WTC11 (cell line): ENCODE results near the gene NRN1L.

Source experiments
- ATF1 ChIP-seq: sonication (generic); formaldehyde crosslinking; IDR thresholded peaks from 2 replicates; pipeline ENCODE4 v1.8.1; 2023; ENCODE audit warnings: mild to moderate bottlenecking, moderate library complexity, missing genetic modification reagents
- CREB1 ChIP-seq: sonication (generic); formaldehyde crosslinking; IDR thresholded peaks from 2 replicates; pipeline ENCODE4 v1.8.0; 2023; ENCODE audit warnings: mild to moderate bottlenecking, missing genetic modification reagents
- ETV6 ChIP-seq: sonication (generic); formaldehyde crosslinking; IDR thresholded peaks from 2 replicates; pipeline ENCODE4 v1.8.1; 2022; ENCODE audit warnings: mild to moderate bottlenecking, missing genetic modification reagents
- FOXP1 ChIP-seq: sonication (generic); formaldehyde crosslinking; IDR thresholded peaks from 2 replicates; pipeline ENCODE4 v1.8.0; 2022; ENCODE audit warnings: missing genetic modification reagents, mild to moderate bottlenecking, moderate library complexity, borderline replicate concordance
- HMGA2 ChIP-seq: fragments of 250-450 bp; sonication (Bioruptor Pico); IDR thresholded peaks from 2 replicates; pipeline ENCODE4 v1.4.0; 2021; ENCODE audit warnings: mild to moderate bottlenecking, moderate library complexity
- JUN ChIP-seq: sonication (generic); formaldehyde crosslinking; IDR thresholded peaks from 2 replicates; pipeline ENCODE4 v1.8.0; 2023; ENCODE audit warnings: mild to moderate bottlenecking, missing genetic modification reagents
- NR2C2 ChIP-seq: sonication (generic); formaldehyde crosslinking; IDR thresholded peaks from 2 replicates; pipeline ENCODE4 v1.8.0; 2022; ENCODE audit warnings: mild to moderate bottlenecking, missing genetic modification reagents
- SMAD4 ChIP-seq: sonication (generic); formaldehyde crosslinking; IDR thresholded peaks from 2 replicates; pipeline ENCODE4 v1.8.0; 2022; ENCODE audit warnings: mild to moderate bottlenecking, missing genetic modification reagents
- TEAD1 ChIP-seq: sonication (generic); formaldehyde crosslinking; IDR thresholded peaks from 2 replicates; pipeline ENCODE4 v1.8.0; 2022; ENCODE audit warnings: mild to moderate bottlenecking, missing genetic modification reagents
- ZNF416 ChIP-seq: fragments of 250-450 bp; sonication (Bioruptor Pico); IDR thresholded peaks from 2 replicates; pipeline ENCODE4 v1.9.0; 2021; ENCODE audit warnings: mild to moderate bottlenecking, inconsistent platforms
- TF ChIP-seq, protein P1 (sequence below): fragments of 200-600 bp; IDR thresholded peaks from 2 replicates; pipeline ENCODE4 v1.8.0; 2022; ENCODE audit warnings: antibody characterized with exemption
- TF ChIP-seq, protein P2 (sequence below): sonication (generic); formaldehyde crosslinking; IDR thresholded peaks from 2 replicates; pipeline ENCODE4 v1.8.1; 2022; ENCODE audit warnings: low read depth, mild to moderate bottlenecking, moderate library complexity, missing genetic modification reagents, borderline replicate concordance
- TF ChIP-seq, protein P3 (sequence below): sonication (generic); formaldehyde crosslinking; IDR thresholded peaks from 2 replicates; pipeline ENCODE4 v1.8.1; 2023; ENCODE audit warnings: mild to moderate bottlenecking, missing genetic modification reagents, moderate library complexity
- TF ChIP-seq, protein P4 (sequence below): sonication (generic); formaldehyde crosslinking; conservative IDR thresholded peaks from 2 replicates; pipeline ENCODE4 v1.8.1; 2022; ENCODE audit warnings: mild to moderate bottlenecking, missing genetic modification reagents

DNA sequence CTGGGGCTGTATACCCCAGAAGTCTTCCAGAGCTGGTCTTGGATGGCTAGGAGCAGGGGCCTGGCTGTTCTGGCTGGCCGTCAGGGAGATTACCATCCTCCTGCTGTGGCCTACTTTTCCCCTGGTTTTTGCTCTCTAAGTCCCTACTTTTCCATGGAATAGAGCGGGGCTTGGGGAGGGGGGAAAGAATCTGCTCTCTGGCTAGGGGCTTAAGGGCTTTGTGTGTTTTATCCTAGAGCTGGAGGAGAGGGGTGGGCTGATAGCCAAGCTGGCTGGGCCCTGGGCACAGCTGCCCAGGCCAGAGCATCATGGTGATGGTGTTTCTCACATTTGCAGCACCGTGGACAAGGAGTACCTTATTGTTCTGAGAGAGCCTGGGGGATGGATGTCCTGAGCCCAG is 3.6 kb downstream of the NRN1L start:
- TF ChIP-seq JUN (CRISPR knock-in tag) (no peak), NR2C2 (CRISPR knock-in tag) (no peak), TEAD1 (CRISPR knock-in tag) (no peak), ATF1 (no peak), CREB1 (CRISPR knock-in tag) (no peak), HMGA2 (CRISPR knock-in tag) (no peak), ETV6 (CRISPR knock-in tag) (no peak), FOXP1 (CRISPR knock-in tag) (no peak), ZNF416 (CRISPR knock-in tag) (no peak), SMAD4 (CRISPR knock-in tag) (no peak)
- TF ChIP-seq, protein P1, sequence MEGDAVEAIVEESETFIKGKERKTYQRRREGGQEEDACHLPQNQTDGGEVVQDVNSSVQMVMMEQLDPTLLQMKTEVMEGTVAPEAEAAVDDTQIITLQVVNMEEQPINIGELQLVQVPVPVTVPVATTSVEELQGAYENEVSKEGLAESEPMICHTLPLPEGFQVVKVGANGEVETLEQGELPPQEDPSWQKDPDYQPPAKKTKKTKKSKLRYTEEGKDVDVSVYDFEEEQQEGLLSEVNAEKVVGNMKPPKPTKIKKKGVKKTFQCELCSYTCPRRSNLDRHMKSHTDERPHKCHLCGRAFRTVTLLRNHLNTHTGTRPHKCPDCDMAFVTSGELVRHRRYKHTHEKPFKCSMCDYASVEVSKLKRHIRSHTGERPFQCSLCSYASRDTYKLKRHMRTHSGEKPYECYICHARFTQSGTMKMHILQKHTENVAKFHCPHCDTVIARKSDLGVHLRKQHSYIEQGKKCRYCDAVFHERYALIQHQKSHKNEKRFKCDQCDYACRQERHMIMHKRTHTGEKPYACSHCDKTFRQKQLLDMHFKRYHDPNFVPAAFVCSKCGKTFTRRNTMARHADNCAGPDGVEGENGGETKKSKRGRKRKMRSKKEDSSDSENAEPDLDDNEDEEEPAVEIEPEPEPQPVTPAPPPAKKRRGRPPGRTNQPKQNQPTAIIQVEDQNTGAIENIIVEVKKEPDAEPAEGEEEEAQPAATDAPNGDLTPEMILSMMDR, result no peak
- TF ChIP-seq, protein P2, sequence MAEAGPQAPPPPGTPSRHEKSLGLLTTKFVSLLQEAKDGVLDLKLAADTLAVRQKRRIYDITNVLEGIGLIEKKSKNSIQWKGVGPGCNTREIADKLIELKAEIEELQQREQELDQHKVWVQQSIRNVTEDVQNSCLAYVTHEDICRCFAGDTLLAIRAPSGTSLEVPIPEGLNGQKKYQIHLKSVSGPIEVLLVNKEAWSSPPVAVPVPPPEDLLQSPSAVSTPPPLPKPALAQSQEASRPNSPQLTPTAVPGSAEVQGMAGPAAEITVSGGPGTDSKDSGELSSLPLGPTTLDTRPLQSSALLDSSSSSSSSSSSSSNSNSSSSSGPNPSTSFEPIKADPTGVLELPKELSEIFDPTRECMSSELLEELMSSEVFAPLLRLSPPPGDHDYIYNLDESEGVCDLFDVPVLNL (CRISPR knock-in tag), result no peak
- TF ChIP-seq, protein P3, sequence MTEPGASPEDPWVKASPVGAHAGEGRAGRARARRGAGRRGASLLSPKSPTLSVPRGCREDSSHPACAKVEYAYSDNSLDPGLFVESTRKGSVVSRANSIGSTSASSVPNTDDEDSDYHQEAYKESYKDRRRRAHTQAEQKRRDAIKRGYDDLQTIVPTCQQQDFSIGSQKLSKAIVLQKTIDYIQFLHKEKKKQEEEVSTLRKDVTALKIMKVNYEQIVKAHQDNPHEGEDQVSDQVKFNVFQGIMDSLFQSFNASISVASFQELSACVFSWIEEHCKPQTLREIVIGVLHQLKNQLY (CRISPR knock-in tag), result no peak
- TF ChIP-seq, protein P4, sequence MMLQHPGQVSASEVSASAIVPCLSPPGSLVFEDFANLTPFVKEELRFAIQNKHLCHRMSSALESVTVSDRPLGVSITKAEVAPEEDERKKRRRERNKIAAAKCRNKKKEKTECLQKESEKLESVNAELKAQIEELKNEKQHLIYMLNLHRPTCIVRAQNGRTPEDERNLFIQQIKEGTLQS (CRISPR knock-in tag), result no peak
